Thoracic aorta (tissue), 2 donors: ENCODE measurements around the gene ZNF689. TPM values are rescaled to one million over a fixed set of nuclear protein-coding genes. Genes with fewer than 3 reads are reported as not detected.

Source experiments
- ATAC-seq: fragments of 150-250 bp; one replicate; pipeline ENCODE4 v1.8.0; 2017; ENCODE audit warnings: low read depth; ENCODE audit not compliant: insufficient number of reproducible peaks, low FRiP score
- DNase-seq: peaks from one replicate; pipeline ENCODE4 v3.0.0-alpha.2; 2020; ENCODE audit warnings: low spot score
- H3K27ac ChIP-seq, 2 donors: fragments of 200-600 bp; sonication (generic); 1 replicate in 1 of 2; 2 replicates in 1 of 2; pipeline ENCODE4 v1.5.1; 2016; ENCODE audit warnings: mild to moderate bottlenecking in 2 of 2, moderate library complexity in 2 of 2
- H3K27me3 ChIP-seq: fragments of 200-600 bp; sonication (generic); replicated peaks from 2 replicates; pipeline ENCODE4 v1.6.0; 2016; ENCODE audit warnings: mild to moderate bottlenecking; ENCODE audit not compliant: insufficient read depth
- H3K36me3 ChIP-seq: fragments of 200-600 bp; sonication (generic); one replicate; pipeline ENCODE4 v1.5.1; 2016
- H3K4me1 ChIP-seq, 2 donors: fragments of 200-600 bp; sonication (generic); 1 replicate in 1 of 2; 2 replicates in 1 of 2; pipeline versions ENCODE4 v1.5.1 to v1.6.0; 2016; ENCODE audit warnings: low read depth in 2 of 2, mild to moderate bottlenecking in 1 of 2; ENCODE audit not compliant: control insufficient read depth in 1 of 2
- H3K4me3 ChIP-seq: fragments of 200-600 bp; sonication (generic); 2 replicates; pipeline ENCODE4 v1.5.1; 2016; ENCODE audit warnings: mild to moderate bottlenecking
- H3K9me3 ChIP-seq: fragments of 200-600 bp; sonication (generic); 2 replicates; pipeline ENCODE4 v1.5.1; 2016
- CTCF ChIP-seq: fragments of 200-600 bp; sonication (generic); IDR thresholded peaks from one replicate; pipeline ENCODE4 v1.5.1; 2019; ENCODE audit warnings: antibody characterized with exemption
- total RNA-seq, 2 donors: library from RNA; depleted of rRNA; stranded (reverse); fragments of >200 nt; gene quantifications; one replicate each; pipeline versions ENCODE4 v1.1.0 to v1.2.3, GENCODE V29; 2016

Gene ZNF689
- total RNA-seq, 2 donors from 2014 or later = 7.4 to 17.0 TPM

- Histone ChIP-seq H3K36me3 (no peaks in the 10 kb centered on the region), H3K4me3 (no peak overlapping the region), H3K9me3 (no peaks in the 10 kb centered on the region), H3K4me1 (no peaks in the 10 kb centered on the region), H3K27ac (no peak overlapping the region), H3K27me3 (no peaks in the 10 kb centered on the region)
- no peak for ATAC-seq
- TF ChIP-seq CTCF = no peak
- DNase-seq = no peak
Measured at GRCh38 chr16:30620169-30620568, 10.0 kb upstream of the ZNF689 start.

GRCh38 chr16:30619638-30620037 lies 9.4 kb upstream of the ZNF689 start:
- H3K27me3 ChIP-seq = no peaks in the 10 kb centered on the region
- H3K27ac ChIP-seq = no peak overlapping the region
- H3K4me1 ChIP-seq = no peaks in the 10 kb centered on the region
- DNase-seq = no peak
- H3K9me3 ChIP-seq = no peaks in the 10 kb centered on the region
- no peak for ATAC-seq
- no peak overlapping the region for H3K4me3 ChIP-seq
- TF ChIP-seq CTCF = no peak
- H3K36me3 ChIP-seq = no peaks in the 10 kb centered on the region

- Histone ChIP-seq H3K9me3 (no peaks in the 10 kb centered on the region), H3K27ac (no peak overlapping the region), H3K4me3 (no peak overlapping the region), H3K4me1 (no peaks in the 10 kb centered on the region), H3K27me3 (no peaks in the 10 kb centered on the region), H3K36me3 (no peaks in the 10 kb centered on the region)
- TF ChIP-seq CTCF = no peak
- ATAC-seq (no peak), DNase-seq (no peak)
Measured at GRCh38 chr16:30619202-30619601, 9.0 kb upstream of the ZNF689 start.

- TF ChIP-seq CTCF = peak; percentile 25
- no peaks in the 10 kb centered on the region for H3K9me3 ChIP-seq
- no peak overlapping the region for H3K4me3 ChIP-seq
- DNase-seq (no peak), ATAC-seq (no peak)
- H3K4me1 ChIP-seq = no peaks in the 10 kb centered on the region
- H3K36me3 ChIP-seq = no peaks in the 10 kb centered on the region
- no peak overlapping the region for H3K27ac ChIP-seq
- H3K27me3 ChIP-seq = no peaks in the 10 kb centered on the region
Measured at GRCh38 chr16:30615358-30616091, 5.3 kb upstream of the ZNF689 start.

GRCh38 chr16:30609002-30609925 lies 925 bp downstream of the ZNF689 start:
- Histone ChIP-seq H3K9me3 (no peaks in the 10 kb centered on the region), H3K4me1 (peaks cover 7 to 13% of the 10 kb centered on the region in 2 donors), H3K27me3 (no peaks in the 10 kb centered on the region), H3K4me3 (peak overlapping the region; percentile 91), H3K36me3 (peaks cover 22% of the 10 kb centered on the region), H3K27ac (peak overlapping the region; percentile 96 to 97)
- no peak for TF ChIP-seq CTCF
- ATAC-seq = peak; percentile 8
- no peak for DNase-seq
